ENCODE results near the gene DOCK1. TPM values are rescaled to one million over a fixed set of nuclear protein-coding genes. Genes with fewer than 3 reads are reported as not detected.
"Not testable (repeated sequence)": the region's sequence is repeated elsewhere in the genome, so short reads cannot be mapped to it uniquely, and the experiment has no call there.

DOCK1 gene
- total RNA-seq, 1 donor = 0.42 TPM

DNA sequence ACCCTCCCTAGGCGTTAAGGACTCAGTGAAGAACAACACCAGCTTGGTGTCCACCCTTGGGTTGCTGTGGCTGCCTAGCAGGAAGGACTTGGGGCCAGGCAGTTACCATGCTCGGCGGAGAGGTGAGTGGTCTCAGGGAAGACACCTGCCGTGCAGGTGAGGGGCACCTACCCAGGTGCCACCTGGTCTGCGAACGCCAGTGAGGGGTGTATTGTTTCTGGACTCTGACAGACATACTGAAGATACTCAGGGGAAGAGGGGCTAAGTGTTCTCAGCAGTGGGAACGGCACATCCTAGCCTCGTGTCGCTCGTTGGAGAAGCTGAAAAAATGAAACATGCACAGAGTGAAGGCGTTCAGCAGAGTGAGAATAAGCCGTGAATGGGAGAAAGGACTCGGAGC, 22.6 kb downstream of the DOCK1 start:
- no peaks in the 10 kb centered on the region for H3K27me3 ChIP-seq (ENCODE audit: insufficient read depth, low read length)
- no peaks in the 10 kb centered on the region for H3K4me1 ChIP-seq (ENCODE audit: insufficient read depth, low read length)
- H3K4me3 ChIP-seq (ENCODE audit: low read length) = no peak overlapping the region
- no peaks in the 10 kb centered on the region for H3K9me3 ChIP-seq (ENCODE audit: low read depth, low read length)

DNA sequence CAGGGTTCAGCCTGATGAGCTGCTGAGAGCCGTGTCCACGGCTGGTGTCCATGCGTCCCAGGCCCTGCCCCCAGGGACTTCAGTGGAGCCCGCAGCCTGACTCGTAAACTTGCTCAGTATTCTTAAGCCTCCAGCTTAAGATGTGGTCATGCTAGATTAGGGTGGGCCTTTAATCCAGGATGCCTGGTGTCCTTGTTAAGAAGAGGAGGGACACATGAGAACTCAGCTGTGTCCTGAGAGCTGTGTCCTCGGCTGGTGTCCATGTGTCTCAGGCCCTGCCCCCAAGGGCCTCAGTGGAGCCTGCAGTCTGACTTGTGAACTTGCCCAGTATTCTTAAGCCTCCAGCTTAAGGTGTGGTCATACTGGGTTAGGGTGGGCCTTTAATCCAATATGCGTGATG, 23.0 kb downstream of the DOCK1 start:
- H3K4me3 ChIP-seq (ENCODE audit: low read length) = no peak overlapping the region
- H3K9me3 ChIP-seq (ENCODE audit: low read depth, low read length) = no peaks in the 10 kb centered on the region
- no peaks in the 10 kb centered on the region for H3K27me3 ChIP-seq (ENCODE audit: insufficient read depth, low read length)

DNA sequence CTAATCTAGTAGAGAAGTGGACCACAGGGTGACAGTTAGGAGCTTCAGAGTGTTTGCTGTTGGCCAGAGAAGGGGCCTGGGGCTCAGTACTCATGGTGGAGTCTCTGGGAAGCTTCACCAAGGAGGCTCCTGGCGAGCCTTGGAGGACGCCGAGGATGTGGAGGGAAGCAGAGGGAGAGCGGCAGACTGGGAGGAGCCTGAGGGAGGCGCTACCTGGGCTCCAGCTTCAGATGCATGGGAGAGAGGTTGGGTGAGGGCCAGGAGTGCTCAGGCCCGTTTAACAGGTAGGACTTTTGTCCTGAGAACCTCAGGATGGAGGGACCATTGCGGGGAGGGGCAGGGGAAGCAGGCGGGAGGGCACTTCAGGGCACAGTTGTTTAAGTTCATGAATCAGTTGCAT, 24.2 kb downstream of the DOCK1 start:
- Histone ChIP-seq H3K4me1 (ENCODE audit: insufficient read depth, low read length) (no peaks in the 10 kb centered on the region), H3K4me3 (ENCODE audit: low read length) (no peak overlapping the region), H3K9me3 (ENCODE audit: low read depth, low read length) (no peaks in the 10 kb centered on the region), H3K27me3 (ENCODE audit: insufficient read depth, low read length) (no peaks in the 10 kb centered on the region)

More for the DNA sequence above, 23.0 kb downstream of the DOCK1 start:
- H3K4me1 ChIP-seq (ENCODE audit: insufficient read depth, low read length) = no peaks in the 10 kb centered on the region

DNA sequence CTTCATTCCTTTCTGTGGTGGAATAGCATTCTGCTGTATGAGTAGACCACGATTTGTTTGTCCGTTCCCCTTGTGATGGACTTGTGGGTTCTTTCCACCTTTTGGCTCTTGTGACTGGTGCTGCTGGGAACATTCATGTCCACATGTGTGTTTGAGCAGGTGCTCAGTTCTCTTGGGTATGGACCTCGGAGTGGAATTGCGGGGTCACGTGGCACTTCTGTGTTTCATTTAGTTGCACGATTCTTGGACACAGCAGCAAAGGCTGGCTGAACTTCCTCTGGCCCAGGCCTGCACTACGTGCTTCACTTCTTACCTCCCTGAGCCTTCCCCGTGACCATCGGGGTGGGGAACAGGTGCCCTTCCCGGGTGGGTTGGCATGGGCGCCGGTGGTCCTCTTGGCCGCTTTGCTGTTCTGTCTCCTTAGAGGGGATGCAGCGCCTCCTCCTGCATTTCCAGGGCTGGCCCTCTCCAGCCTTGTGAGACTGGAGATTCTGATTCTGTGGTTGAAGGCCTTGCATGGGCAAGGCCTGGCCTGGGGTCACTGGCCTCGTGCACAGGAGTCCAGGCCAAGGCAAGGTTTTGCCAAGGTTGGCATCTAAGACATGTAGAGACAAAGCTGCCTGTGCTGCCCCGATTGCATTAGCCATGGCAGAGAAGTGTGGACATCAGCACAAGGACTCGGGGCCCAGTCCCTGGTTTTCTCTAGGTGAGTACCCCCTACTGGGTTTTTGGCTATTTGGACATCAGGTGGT, 25.1 kb downstream of the DOCK1 start:
- no peak overlapping the region for H3K4me3 ChIP-seq (ENCODE audit: low read length)
- no peaks in the 10 kb centered on the region for H3K9me3 ChIP-seq (ENCODE audit: low read depth, low read length)
- no peaks in the 10 kb centered on the region for H3K27me3 ChIP-seq (ENCODE audit: insufficient read depth, low read length)
- H3K4me1 ChIP-seq (ENCODE audit: insufficient read depth, low read length) = no peaks in the 10 kb centered on the region

DNA sequence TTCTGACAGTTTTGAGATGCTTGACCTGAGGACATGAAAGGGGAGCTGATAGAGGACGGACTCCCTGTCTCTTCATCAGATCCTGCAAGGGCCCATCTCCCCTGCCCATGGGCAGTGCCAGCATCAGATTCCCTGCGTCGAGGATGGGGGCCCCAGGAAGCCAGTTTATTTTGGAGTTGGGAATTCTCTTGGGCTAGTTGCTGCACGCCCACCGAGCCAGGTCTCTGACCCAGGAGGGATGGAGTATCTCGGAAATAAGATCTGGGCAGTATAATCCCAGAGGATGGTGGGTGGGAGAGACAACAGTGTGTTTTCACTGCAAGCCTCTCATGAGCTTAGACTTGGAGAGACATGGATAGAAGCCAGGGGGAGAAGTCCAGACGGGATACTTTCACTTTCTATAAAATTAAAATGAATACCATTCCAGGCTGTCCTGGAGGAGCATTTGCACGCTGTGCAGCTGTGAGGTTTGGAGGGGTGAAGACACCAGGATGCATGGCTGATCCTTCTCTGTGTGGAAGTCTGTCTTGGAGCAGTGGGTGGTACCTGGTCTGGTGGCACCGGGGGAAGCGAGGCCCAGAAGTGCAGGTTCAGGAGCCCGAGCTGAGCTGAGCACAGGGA, 25.8 kb downstream of the DOCK1 start:
- H3K4me1 ChIP-seq (ENCODE audit: insufficient read depth, low read length) = no peaks in the 10 kb centered on the region
- no peaks in the 10 kb centered on the region for H3K27me3 ChIP-seq (ENCODE audit: insufficient read depth, low read length)
- no peaks in the 10 kb centered on the region for H3K9me3 ChIP-seq (ENCODE audit: low read depth, low read length)
- no peak overlapping the region for H3K4me3 ChIP-seq (ENCODE audit: low read length)

DNA sequence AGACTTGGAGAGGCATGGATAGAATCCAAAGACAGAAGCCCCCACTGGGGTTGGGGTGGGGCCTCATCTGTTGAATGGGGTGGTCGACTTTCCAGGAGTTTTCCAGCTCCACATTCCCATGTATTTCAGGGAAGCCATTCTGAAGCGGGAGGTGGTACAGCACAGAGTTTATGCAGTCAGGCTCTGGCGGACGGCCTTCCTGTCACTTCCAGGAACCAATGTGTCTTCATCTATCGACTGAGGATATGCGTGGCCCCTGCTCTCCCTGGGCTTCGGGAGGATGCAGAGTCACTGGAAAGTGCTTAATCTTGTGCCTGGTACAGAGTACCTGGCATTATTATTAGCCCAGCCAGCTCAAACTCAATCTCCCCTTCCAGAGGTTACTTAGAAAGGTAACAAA, 26.3 kb downstream of the DOCK1 start:
- H3K27me3 ChIP-seq (ENCODE audit: insufficient read depth, low read length) = no peaks in the 10 kb centered on the region
- H3K4me3 ChIP-seq (ENCODE audit: low read length) = no peak overlapping the region
- H3K4me1 ChIP-seq (ENCODE audit: insufficient read depth, low read length) = no peaks in the 10 kb centered on the region
- H3K9me3 ChIP-seq (ENCODE audit: low read depth, low read length) = no peaks in the 10 kb centered on the region

DNA sequence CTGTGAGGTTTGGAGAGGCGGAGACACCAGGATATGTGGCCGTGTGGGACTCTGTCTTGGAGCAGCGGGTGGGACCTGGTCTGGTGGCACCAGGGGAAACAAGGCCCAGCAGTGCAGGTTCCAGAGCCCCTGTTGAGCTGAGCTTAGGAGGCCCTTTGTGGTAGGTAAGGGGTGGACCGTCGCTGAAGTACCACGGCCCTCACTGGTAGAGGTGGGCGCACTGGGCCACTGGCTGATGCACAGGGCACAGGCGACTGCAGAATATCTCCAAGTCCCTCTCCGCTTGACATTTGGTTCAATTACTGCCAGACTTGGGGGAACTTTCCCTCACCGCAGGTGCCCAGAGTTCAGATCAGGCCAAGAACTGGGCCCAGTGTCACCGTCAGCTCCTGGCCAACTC, 27.3 kb downstream of the DOCK1 start:
- H3K4me3 ChIP-seq (ENCODE audit: low read length) = no peak overlapping the region
- no peaks in the 10 kb centered on the region for H3K9me3 ChIP-seq (ENCODE audit: low read depth, low read length)
- H3K27me3 ChIP-seq (ENCODE audit: insufficient read depth, low read length) = no peaks in the 10 kb centered on the region
- no peaks in the 10 kb centered on the region for H3K4me1 ChIP-seq (ENCODE audit: insufficient read depth, low read length)

DNA sequence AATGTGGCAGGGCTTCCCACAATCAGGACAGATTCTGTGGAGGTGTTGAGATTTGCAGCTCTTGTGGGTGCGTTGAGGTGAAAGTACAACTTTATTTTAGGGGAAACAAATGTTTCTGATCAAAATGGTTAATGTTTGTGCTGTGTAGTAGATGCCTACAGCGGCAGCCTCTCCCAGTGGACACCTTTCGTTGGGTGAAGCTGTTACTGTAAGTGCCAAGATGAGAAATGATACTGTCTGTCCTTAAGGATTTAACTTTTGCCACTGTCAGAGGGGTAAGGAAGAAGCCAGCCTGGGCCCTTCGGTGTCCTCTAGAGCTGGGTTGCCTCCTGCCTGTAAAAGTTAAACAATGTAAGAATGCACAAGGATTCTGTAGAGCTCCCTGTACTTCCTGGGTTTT, 27.9 kb downstream of the DOCK1 start:
- Histone ChIP-seq H3K4me1 (ENCODE audit: insufficient read depth, low read length) (no peaks in the 10 kb centered on the region), H3K4me3 (ENCODE audit: low read length) (no peak overlapping the region), H3K9me3 (ENCODE audit: low read depth, low read length) (no peaks in the 10 kb centered on the region), H3K27me3 (ENCODE audit: insufficient read depth, low read length) (no peaks in the 10 kb centered on the region)

DNA sequence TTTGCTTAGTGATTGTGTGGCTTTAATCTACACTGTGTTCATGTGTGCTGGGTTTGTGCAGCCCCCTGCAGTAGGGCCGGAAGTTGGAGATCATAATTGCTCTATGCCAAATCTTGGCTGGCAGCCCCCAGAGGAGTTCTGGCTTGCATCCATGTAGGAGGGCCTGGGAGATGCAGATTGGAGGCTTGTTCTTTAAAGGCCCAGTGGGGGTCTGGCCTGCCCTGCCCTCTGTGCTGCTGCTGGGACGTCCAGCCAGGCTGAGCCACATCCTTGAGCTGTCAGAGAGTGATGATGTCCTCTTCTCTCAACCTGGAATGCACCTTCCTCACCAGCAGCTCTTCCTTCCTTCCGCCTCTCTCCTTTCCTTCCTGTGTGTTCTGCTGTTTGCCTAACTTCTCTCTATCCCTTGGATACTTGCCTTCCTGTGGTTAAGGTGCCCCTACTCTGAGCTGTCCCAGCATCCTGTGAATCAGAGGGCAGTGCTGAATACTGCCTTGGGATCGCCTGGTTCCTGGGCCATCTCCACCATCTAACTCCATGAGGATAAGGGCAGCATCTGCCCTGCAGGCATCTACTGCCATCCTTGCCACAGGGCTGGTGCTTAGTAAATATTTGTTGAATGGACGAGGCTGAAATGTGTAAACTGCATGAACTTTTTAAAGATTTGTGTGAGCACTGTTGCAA, 30.2 kb downstream of the DOCK1 start:
- no peaks in the 10 kb centered on the region for H3K4me1 ChIP-seq (ENCODE audit: insufficient read depth, low read length)
- H3K27me3 ChIP-seq (ENCODE audit: insufficient read depth, low read length) = no peaks in the 10 kb centered on the region
- no peak overlapping the region for H3K4me3 ChIP-seq (ENCODE audit: low read length)
- no peaks in the 10 kb centered on the region for H3K9me3 ChIP-seq (ENCODE audit: low read depth, low read length)

DNA sequence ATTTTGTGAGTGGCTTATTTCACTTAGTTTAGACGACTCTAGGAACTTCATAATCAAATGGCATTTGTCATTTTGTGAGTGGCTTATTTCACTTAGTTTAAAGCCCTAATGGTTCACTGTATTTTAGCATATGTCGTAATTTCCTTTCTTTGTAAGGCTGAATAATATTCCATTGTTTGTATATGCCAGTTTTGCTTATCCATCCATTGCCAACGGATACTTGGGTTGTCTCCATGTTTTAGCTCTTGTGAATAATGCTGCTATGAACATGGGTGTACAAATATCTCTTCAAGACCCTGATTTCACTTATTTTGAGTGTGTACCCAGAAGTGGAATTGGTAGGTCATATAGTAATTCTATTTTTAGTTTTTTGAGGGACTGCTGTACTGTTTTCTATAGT, 31.8 kb downstream of the DOCK1 start:
- Histone ChIP-seq H3K9me3 (ENCODE audit: low read depth, low read length) (no peaks in the 10 kb centered on the region), H3K27me3 (ENCODE audit: insufficient read depth, low read length) (no peaks in the 10 kb centered on the region), H3K4me3 (ENCODE audit: low read length) (no peak overlapping the region), H3K4me1 (ENCODE audit: insufficient read depth, low read length) (no peaks in the 10 kb centered on the region)

DNA sequence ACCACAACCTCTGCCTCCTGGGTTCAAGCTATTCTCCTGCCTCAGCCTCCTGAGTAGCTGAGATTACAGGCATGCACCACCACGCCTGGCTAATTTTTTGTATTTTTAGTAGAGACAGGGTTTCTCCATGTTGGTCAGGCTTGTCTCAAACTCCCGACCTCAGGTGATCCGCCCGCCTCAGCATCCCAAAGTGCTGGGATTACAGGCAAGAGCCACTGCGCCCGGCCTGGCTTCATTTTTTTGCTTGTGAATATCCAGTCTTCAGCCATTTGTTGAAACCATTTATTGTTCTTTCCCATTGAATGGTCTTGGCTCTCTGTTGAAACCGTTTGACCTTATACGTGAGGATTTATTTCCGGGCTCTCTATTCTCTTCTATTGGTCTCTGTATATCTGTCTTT, 32.9 kb downstream of the DOCK1 start:
- not testable (repeated sequence) for H3K9me3 ChIP-seq (ENCODE audit: low read depth, low read length); H3K27me3 ChIP-seq (ENCODE audit: insufficient read depth, low read length); H3K4me3 ChIP-seq (ENCODE audit: low read length); H3K4me1 ChIP-seq (ENCODE audit: insufficient read depth, low read length)

DNA sequence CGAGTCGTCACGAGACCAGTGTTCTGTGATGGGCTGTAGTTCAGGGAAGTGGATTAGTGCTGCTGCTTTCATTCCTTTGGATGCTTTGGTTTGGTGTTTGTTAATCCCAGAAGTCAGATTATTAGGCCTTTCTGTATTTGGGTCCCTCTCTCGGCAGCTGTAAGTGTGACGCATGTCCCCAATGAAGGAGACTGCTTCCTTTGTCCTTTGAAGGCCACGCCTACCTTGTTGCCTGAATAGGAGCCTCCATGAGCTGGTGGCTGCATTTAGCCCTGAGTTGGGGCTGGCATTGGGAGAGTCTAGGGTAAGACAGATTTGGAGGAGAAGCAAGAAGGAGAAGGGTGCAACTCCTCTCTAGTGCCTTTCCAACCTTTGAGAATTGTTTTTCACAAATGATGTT, 34.5 kb downstream of the DOCK1 start:
- Histone ChIP-seq H3K9me3 (ENCODE audit: low read depth, low read length) (no peaks in the 10 kb centered on the region), H3K4me1 (ENCODE audit: insufficient read depth, low read length) (no peaks in the 10 kb centered on the region), H3K4me3 (ENCODE audit: low read length) (no peak overlapping the region), H3K27me3 (ENCODE audit: insufficient read depth, low read length) (no peaks in the 10 kb centered on the region)

DNA sequence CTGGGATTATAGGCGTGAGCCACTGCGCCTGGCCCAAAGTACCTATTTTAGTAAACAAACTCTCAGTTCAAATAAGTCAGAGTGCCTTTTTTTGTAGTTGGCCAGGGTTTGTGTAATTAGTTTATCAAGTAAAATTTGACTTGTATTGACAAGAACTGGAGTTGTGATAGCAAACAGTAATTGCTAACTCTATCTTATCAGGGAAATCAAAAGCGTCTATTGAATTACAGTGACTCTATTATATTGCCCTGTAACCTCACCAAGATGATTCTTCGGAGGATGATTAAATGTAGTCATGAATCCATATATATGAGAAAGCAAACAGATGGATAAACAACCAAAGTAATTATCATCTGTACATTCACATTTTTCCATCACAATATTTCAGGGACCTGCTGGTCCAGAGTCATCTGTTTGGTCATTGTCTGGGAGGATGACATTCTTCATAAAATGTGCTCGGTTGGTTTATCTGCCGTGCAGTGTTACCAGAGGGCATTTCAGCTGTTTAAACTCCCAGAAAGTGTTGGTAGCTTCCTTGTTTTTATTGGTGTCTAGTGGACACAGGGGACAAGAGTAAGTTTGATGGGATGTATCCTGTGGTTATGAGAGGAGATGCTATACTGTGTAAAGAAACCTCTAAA, 35.6 kb downstream of the DOCK1 start:
- Histone ChIP-seq H3K4me3 (ENCODE audit: low read length) (no peak overlapping the region), H3K4me1 (ENCODE audit: insufficient read depth, low read length) (no peaks in the 10 kb centered on the region), H3K9me3 (ENCODE audit: low read depth, low read length) (no peaks in the 10 kb centered on the region), H3K27me3 (ENCODE audit: insufficient read depth, low read length) (no peaks in the 10 kb centered on the region)

DNA sequence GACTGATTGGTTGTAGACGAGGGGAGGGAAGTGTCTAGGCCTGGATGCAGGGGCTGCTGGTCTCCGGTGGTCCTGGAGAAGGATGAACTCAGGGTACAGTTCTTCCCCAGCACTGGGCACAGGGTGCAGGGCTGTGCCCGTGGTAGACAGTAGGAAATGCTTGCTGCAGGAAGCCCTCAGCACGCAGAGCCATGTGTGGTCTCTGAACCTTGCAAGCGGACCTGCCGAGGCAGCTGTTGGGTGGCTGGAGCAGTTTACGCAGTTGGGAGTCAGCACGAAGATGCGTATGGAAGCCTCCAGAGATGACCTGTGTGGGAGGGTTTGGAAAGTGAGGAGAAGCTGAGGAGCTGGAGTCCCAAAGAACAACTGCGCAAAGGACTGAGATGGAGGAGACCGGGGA, 39.0 kb downstream of the DOCK1 start:
- Histone ChIP-seq H3K4me3 (ENCODE audit: low read length) (no peak overlapping the region), H3K4me1 (ENCODE audit: insufficient read depth, low read length) (no peaks in the 10 kb centered on the region), H3K27me3 (ENCODE audit: insufficient read depth, low read length) (no peaks in the 10 kb centered on the region), H3K9me3 (ENCODE audit: low read depth, low read length) (peaks cover 7% of the 10 kb centered on the region)

DNA sequence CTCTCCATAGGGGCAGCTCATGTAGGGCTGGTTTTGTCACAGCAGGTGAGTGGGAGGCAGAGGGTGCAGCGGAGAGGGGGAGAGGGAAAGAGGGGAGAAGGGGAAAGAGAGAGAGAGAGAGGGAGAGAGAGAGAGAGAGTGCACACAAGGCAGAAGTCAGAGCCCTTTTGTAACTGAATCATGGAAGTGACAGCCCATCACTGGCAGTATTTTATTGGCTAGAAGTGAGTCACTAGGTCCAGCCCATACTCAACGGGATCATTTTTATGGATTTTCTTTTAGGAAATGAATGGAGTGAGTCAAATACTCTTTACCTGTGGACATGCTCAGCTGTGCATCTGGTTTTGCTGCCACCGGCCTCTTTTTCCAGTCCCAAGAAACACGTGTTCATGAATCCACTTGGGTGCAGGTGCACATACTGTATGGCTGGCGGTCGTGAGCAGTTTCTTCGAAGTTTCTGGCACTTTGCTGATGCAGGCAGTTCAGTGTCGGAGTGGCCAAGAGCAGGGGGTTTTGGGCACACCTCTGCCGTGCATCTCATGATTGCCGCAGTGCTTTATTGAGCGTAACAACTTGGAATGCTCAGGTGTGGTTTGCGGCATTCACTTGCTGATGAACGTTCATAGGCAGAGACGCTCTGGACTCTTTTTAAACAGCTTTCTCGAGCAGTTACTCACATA, 40.3 kb downstream of the DOCK1 start:
- no peak overlapping the region for H3K4me3 ChIP-seq (ENCODE audit: low read length)
- no peaks in the 10 kb centered on the region for H3K27me3 ChIP-seq (ENCODE audit: insufficient read depth, low read length)
- no peaks in the 10 kb centered on the region for H3K4me1 ChIP-seq (ENCODE audit: insufficient read depth, low read length)
- peaks cover 7% of the 10 kb centered on the region for H3K9me3 ChIP-seq (ENCODE audit: low read depth, low read length)

All from mononuclear cell (primary cell).